Measurements from ENCODE around the gene DIO1.
"Not testable (repeated sequence)": the region's sequence is repeated elsewhere in the genome, so short reads cannot be mapped to it uniquely, and the experiment has no call there.

DIO1 gene

DNA sequence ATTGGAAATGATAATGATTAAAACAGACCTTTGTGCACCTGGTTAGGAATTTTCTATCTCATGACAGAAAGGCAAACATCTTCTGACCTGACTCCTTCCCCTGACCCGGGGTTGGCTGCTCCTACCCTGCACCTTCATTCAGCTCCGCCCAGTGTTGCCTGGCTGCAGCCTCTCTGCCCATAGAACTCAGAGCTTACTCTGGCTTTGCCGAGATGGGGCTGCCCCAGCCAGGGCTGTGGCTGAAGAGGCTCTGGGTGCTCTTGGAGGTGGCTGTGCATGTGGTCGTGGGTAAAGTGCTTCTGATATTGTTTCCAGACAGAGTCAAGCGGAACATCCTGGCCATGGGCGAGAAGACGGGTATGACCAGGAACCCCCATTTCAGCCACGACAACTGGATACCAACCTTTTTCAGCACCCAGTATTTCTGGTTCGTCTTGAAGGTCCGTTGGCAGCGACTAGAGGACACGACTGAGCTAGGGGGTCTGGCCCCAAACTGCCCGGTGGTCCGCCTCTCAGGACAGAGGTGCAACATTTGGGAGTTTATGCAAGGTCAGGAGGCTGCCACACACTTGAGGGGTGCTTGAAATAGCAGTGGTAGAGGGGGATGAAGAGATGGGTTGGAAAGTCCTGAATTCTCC is at the start of gene DIO1:
TSS of gene DIO1 (plus strand) at position 189 of the 638 bp plus-strand sequence. CDS start at position 213, 24 bp downstream.
- DNase-seq (ENCODE audit: low spot score), result no peak

DNA sequence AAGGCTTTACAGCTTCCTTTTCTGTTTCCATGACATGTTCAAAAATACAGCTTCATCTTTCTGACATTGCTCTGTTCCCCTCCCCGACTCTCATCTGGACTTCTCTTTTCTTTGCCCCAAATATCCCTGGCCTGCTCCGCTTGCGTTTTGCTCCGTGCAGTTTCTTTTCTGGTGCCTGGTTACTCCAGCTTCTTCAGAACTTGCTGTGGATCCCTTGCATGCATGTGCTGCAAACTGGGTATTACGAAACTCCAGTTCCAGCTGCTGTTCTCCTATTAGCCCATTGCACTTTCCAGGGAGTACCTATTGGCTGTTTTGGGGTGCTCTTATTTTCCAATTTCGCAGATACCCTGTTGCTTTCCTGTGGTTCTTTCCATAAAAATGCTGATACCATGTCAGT is 46.0 kb upstream of the DIO1 start:
- DNase-seq (ENCODE audit: low spot score), result no peak

DNA sequence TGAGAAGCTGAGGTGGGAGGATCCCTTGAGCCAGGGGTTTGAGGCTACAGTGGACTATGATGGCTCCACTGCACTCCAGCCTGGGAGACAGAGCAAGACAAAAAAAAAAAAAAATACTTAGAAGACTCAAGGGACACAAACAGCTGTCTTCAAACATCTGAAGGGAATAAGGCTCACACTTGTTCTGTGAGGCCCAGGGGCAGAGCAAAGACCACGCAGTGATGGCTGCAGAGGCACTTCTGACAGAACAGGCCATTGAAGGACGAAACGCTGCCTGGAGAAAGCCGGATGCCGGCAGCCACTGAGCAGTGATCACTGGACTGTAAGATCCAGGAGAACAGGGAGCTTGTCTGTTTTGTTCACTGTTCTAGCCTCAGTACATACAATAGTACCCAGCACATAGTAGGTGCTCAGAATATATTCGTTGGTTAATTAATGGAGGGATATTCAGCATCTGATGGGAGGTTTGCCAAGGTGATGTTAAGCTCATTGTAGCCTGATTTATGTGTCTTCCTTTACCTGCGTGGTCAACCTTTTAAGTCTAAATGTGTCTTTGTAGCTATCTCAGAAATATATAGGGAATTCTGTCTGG is 43.8 kb upstream of the DIO1 start:
- DNase-seq (ENCODE audit: low spot score), result no peak

DNA sequence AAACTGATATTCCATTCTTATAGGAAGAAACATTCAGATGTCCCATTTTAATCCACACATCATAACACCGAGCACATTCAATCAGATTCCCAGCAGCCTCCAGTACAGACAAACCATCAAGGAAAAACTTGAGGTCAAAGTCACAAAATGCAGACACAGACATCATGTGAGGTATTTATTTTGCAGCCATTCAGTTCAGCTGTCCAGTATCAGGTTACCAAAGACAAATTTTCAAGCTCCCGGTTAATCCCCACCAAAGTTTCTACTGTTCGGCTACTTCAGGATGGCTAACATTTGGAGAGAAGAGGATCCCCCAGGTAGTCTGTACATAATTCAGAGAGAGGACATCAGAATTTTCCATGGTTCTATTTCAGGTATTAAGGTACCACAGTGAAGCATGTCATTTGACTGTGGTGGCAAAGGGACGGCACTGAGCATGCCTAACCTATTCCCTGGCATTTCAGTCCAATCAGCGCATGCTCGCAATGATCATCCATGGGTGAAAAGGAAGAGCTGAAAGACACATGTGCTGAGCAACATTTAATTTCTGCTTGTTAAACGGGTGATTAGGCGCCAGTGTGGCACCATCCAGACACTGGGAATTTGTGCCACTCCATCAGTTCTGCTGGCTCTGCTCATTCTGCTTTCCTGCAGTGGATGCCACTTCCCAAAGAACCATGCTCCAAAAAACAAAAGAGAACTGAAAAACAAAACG is 42.3 kb upstream of the DIO1 start:
- no peak for DNase-seq (ENCODE audit: low spot score)

DNA sequence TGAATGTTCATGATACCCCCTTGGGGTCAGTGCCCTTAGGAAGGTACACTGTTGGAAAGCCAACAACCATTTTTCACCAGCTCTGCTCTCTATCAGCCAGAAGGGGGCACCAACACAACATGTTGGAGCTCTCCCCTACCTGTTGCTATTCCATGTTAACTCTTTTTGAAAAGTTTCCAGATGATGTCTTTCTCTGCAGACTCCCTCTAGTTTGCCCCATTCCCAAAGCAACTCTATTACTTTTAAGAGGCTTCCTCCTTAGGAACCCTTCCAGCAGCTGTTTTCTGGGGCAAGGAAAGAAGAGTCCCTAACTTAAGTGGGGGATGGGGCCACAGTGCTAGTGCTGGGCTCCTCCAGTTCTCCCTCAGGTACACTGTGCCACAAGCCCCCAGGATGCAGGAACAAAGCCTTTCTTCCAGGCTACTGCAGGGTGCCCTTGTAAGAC is 33.0 kb upstream of the DIO1 start:
- DNase-seq (ENCODE audit: low spot score), result peak; percentile 67

DNA sequence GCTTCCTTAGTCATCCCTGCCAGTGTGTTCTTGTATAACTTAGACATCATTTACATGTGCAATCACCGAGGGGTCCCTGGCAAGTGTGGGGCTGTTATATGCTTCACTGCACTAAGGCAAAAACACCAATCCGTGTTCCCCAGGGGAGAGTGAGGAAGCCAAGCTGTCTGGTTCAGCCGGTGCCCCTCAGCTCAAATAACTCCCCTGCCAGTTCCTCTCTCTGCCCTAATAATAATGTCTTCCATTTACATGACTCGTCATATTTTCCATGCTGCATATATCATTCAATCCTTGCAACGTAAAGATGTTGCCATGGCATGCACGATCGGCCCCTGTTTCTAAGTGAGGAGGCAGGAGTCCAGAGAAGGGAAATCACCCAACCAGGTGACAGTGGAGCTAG is 31.5 kb upstream of the DIO1 start:
- no peak for DNase-seq (ENCODE audit: low spot score)

DNA sequence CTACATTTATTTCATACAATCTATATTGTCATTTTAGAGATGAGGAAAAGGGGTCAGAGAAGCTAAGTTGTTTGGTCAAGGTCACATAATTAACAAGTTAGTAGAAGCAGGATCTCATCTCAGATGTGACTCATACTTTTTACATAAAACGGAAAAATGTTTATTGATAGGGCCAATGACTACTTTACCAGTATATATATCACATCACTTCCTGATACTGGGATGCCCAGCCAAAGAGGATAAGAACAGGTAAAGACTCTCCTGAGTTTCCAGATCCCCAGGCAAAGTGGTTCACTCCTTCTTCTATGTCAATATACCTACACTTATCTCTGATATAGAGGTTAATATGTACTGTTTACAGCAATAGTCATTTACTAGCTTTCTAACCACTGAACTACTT is 25.4 kb upstream of the DIO1 start:
- no peak for DNase-seq (ENCODE audit: low spot score)

DNA sequence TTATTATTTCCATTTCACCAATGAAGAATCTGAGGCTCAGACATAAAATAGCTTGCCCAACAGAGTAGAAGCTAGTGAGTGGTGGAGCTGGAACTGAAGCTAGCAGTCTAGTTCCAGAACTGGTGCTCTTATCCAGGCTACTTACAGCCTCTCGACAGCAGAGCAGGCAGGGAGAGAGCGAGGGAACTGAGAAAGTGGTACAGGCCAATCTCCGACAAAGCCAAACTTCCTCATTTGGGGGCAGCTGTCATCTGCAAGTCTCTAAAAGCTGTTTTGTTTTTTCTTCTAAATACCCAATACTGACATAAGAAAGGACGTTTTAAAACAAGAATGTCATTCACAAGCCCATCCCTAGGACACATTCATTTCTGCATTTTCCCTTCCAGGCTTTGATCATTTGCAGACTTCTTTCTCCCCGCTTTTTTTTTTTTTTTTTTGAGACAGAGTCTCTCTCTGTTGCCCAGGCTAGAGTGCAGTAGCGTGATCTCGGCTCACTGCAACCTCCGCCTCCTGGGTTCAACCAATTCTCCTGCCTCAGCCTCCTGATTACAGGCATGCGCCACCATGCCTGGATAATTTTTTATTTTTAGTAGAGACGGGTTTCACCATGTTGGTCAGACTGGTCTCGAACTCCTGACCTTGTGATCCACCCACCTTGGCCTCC is 24.4 kb upstream of the DIO1 start:
- DNase-seq (ENCODE audit: low spot score), result no peak

DNA sequence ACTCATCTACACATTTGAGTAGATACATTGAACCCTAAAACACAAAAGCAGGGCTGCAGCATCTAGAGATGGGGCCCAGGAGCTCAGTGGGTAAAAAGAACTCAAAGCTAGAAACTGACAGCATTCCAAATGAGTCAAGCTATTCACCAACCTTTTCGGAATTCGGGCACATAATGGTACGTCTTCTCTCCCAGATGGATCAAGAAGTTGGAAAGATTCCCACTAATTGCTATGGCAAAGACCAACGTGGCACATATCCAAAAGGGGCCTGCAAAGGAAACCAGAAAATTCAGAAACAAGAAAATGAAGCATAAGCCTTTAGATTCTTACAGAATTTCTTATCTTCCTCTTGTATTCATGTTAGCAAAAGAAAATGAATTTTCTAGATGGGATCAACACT is 22.8 kb upstream of the DIO1 start:
- DNase-seq (ENCODE audit: low spot score), result no peak

DNA sequence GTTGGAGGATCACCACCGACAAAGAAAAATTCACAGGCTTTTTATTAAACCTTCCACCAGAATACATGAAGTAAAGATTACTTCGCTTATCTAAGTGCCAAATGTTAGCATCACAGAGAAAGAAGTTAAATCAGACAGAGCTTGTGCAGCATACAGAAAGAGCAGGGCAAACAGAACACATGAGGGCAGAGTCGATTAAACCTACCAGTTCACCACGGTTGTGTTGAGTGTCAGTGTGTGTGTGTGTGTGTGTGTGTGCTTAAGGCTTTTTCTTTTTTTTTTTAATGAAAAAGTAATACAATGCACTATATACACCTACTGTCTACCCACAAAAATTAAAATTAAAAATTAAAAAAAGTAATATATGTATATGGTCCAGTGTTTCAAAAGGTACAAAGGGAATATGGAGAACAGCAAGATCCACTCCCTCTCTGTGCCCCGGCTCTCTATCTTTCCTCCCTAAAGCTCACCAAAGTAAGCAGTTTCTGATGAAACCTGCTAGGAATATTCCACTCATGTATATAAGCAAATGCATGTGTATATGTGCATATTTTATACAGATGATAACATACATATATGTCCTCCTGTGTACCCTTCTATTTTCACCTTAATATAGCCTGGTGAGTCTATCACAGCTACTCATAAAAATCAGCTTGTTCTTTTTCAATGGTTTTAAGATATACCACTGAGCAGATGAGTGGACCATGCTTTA is 22.1 kb upstream of the DIO1 start:
- DNase-seq (ENCODE audit: low spot score), result no peak

DNA sequence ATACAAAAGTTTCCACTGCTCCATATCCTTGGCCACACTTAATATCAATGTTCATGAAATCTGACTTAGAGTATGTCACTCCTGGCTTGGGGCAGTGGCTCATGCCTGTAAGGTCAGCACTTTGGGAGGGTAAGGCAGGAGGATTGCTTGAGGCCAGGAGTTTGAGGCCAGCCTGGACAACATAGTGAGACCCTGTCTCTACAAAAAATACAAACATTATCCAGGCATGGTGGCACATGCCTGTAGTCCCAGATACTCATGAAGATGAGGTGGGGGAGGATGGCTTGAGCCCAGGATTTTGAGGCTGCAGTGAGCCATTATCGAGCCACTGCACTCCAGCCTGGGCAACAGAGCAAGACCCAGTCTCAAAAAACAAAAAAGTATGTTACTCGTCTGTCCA is 18.8 kb upstream of the DIO1 start:
- DNase-seq (ENCODE audit: low spot score), result not testable (repeated sequence)

DNA sequence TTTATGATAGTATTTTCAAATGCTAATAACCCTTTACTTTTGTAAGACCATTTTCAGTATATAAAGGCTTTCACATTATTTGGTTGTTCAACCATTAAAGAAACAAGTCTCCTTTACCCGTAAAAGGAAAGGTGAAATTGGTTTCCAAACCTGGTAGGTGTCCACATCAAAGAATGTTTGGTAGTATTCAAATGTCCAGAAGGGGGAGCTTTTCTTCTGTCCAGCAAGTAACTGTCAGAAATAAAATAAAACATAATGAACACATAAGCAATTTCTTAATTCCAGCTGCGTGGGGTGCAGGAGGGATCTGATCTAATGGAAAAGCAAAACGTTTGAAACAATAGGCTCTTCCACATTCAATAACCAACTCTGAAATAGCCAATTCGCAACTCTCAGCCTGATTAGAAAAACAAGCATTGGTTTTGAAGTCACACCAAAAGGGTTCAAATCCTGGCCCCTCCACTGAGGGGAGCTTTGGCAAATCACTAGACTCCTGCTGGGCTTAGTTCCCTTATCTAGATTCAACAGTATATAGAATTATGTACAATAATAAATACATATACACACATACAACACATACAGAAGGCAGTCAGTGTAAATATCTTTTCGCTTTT is 15.4 kb upstream of the DIO1 start:
- DNase-seq (ENCODE audit: low spot score), result peak; percentile 59

DNA sequence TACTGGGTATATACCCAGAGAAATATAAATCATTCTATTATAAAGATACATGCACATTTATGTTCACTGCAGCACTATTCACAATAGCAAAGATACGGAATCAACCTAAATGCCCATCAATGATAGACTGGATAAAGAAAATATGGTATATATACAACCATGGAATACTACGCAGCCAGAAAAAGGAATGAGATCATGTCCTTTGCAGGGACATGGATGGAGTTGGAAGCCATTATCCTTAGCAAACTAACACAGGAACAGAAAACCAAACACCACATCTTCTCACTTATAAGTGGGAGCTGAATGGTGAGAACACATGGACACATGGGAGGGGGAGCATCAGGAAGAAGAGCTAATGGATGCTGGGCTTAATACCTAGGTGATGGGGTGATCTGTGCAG is 12.1 kb upstream of the DIO1 start:
- not testable (repeated sequence) for DNase-seq (ENCODE audit: low spot score)

DNA sequence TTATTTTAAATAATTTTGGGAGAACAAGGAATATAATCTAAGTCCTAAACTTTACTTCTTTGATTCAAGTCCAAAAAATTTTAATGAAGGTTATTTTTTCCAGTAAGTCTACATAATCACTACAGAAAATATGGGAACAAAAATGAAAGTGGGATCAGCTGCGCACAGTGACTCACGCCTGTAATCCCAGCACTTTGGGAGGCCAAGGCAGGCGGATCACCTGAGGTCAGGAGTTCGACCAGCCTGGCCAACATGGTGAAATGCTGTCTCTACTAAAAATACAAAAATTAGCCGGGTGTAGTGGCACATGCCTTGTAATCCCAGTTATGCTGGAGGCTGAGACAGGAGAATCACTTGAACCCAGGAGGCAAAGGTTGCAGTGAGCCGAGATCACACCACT is 10.4 kb upstream of the DIO1 start:
- not testable (repeated sequence) for DNase-seq (ENCODE audit: low spot score)

DNA sequence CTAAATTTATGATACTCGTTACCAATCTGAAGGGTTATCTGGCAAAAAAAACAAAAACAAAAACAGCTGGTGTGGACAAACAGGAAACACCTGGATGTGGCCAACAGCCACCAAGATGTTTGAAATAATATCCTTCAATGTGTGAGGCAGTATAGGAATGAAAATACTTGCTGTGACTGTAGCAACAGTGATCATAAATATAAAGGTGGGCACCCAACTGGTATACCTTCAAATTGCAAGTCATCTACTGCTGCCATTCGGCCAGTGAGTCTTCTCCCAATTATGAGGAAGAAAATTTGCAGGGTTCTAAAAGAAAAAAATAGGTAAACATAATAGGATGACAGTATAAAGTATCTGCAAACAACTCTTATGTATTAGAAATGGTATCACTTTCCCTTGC is 5.3 kb upstream of the DIO1 start:
- DNase-seq (ENCODE audit: low spot score), result no peak

DNA sequence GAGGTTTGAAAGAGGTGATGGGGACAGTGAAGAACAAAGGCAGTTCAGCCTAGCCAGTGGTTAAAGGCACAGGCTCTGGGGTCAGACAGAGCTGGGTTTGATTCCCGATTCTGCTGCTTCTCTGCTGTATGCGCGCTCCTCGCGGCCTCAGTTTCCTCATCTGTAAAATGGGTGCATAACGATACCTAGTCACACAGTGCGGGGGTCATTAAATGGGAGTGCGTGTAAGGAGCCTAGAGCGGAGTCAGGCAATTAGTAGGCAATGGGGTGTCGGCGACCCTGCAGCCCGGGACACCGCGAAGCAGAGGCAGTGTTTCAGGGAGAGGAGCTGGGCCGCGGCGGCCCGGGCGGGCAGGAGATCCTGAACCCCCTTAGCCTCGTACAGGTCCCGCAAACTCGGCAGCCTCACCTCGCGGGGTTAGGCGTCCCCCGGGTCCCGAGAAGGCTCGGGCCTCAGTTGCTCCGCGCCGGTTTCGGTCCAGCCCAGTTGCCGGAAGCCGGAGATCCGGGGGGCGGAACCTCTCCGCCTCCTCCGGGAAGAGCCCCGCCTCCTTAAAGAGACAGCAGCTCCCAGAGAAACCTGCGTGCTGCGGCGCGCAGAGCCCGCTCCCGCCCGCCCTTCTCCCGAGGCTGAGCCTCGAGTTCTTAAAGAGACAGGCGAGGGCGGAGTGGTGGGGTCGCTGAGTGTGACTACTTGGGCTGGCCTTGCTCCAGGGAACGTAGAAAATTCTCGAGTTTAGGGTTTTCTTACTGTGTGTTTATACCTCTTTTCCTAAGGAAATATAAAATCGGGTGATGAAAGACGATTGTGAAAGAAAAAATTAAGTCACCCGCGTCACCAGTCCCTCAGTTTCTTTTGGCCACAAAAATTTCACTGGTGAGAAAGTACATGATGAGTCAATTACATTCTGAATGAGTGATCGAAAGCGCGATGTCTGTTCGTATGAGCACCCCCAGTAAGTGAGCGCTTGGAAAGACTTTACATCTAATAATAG is 4.4 kb upstream of the DIO1 start, which contains the start of gene YIPF1:
TSS of gene YIPF1 (minus strand) at position 494 of the 995 bp plus-strand sequence. CDS start 860 bp downstream, outside the sequence.
- peak; percentile 97 for DNase-seq (ENCODE audit: low spot score)

DNA sequence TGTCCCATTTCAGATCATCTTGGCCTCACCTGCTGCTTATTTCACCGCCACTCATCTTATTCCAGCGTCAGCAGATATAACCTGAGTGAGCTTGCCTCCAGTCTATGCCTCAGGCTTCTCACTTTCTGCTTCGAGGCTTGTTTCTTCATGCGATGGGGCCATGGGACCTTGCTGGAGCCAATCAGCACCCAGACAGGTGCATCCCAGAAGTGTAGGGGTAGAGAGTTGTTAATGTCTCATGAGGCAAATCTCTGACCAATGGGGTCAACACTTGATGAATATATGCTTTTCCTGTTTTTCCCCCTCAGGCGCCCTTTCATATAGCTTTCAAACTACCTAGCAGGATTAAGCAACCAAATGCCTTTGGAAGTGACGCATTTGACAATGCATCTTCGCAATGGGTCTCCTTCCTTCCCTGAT is 3.5 kb upstream of the DIO1 start:
- no peak for DNase-seq (ENCODE audit: low spot score)

DNA sequence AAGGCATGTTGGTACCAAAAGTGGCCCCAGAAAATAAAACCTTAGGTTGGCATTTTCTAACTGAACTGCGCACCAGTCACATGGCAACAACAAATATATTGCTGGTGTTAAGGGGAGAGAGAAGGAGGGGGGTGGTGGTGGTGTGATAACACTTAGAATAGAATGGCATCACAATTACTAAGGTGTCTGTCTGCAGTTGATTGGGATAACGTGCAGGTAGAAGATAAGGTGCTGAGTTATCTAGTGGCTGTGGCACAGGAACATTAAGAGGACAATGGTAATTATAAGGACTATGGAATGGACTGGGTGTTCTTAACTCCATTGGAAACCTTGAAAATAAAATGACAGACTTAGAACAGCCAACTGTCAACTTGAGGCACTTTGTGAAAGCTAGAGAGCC is 3.0 kb upstream of the DIO1 start:
- DNase-seq (ENCODE audit: low spot score), result no peak

DNA sequence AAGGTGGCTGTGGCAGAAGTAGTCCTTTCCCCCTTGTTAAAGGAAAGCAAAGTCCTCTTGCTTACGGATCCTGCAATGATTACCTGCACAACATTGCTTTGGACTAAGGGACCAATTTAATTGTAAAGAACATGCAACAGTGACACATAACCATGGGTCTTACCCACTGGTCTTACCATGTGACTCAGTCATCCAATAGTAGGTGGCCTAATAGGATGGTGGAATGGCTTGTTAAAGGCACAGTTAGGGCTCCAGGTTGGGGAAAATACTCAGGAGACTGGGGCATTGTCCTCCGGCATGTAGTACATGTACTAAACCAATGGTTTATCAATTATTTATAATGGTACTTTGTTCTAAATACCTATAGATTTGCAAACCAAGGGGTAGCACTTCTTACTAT is 2.3 kb upstream of the DIO1 start:
- DNase-seq (ENCODE audit: low spot score), result no peak

DNA sequence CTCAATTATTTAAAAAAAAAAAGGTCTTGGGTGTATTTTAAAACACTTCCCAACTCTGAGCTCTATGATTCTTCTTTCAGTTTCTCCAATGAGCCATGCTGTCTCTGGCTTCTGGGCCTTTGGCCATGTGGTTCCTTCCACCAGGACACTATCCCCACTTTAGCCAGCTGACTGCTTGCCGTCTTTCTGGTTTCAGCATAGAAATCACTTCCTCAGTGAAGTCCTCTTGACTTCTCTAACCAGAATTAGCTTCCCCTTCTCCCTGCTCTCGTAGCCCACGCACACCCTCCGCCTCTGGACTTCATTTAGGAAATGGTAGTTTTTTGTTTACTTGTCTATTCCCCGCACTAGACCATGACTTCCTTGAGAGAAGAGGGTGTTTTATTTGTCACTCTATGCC is 1.1 kb upstream of the DIO1 start:
- DNase-seq (ENCODE audit: low spot score), result no peak
